Pancreas (tissue), 10 donors: ENCODE measurements around the gene VIPAS39. TPM values are rescaled to one million over a fixed set of nuclear protein-coding genes. Genes with fewer than 3 reads are reported as not detected.

Experiments used
- ATAC-seq, 4 donors: fragments of 200-7000 bp; cut with Tn5 transposase; one replicate each; pipeline versions ENCODE4 v1.8.0 to v1.9.1; 2020; ENCODE audit warnings: mild to moderate bottlenecking in 4 of 4, moderate library complexity in 4 of 4
- DNase-seq, 6 donors: peaks; one replicate each; pipeline ENCODE4 v3.0.0-alpha.2; 2020
- FAIRE-seq: peaks from 2 replicates; lab custom pipeline; 2012; peaks lifted over from hg19 to GRCh38; lab: Jason Lieb, UNC
- H3K27ac ChIP-seq, 4 donors: fragments of 200-600 bp; sonication (generic); 1 replicate in 3 of 4; 2 replicates in 1 of 4; pipeline versions ENCODE4 v1.5.0 to v1.8.0; 2020
- H3K27me3 ChIP-seq, 4 donors: fragments of 200-600 bp; one replicate each; pipeline ENCODE4 v1.8.0; 2021
- H3K36me3 ChIP-seq, 3 donors: fragments of 200-600 bp; sonication (generic) in 1 of 3; one replicate each; pipeline versions ENCODE4 v1.5.0 to v1.8.0; 2020 to 2021
- H3K4me1 ChIP-seq, 3 donors: fragments of 200-600 bp; one replicate each; pipeline ENCODE4 v1.8.0; 2021
- H3K4me3 ChIP-seq, 4 donors: fragments of 200-600 bp; sonication (generic) in 2 of 4; one replicate each; pipeline versions ENCODE4 v1.5.0 to v1.8.0; 2020 to 2021
- H3K9me3 ChIP-seq, 4 donors: fragments of 200-600 bp; one replicate each; pipeline ENCODE4 v1.8.0; 2021
- CTCF ChIP-seq, 4 donors: fragments of 200-600 bp; sonication (generic) in 3 of 4; IDR thresholded peaks; one replicate each; pipeline versions ENCODE4 v1.5.0 to v1.8.0; 2021; ENCODE audit warnings: antibody characterized with exemption in 4 of 4
- WGBS, 2 donors: extraction: QIAGEN DNeasy Blood & Tissue Kit; methylation state at CpG; one replicate each; pipeline ENCODE4 v1.1.7; 2013; 5-methylcytosine and 5-hydroxymethylcytosine counted together
- intact Hi-C, 3 donors: fragments of 100-400 bp; cut with DNase I; formaldehyde crosslinking; loops; one replicate each; pipeline versions ENCODE4 v1.11.1 to v1.14.2; 2022
- polyA plus RNA-seq, 2 donors: library from polyadenylated mRNA; stranded (reverse); fragments of 200-250 nt; gene quantifications; one replicate each; pipeline ENCODE4 v1.2.3, GENCODE V29; 2013
- total RNA-seq, 6 donors: library from RNA; stranded (reverse); fragmentation: NEBNext Ultra II Directional in 4 of 6; extraction: Animal tissue kit (Norgen Biotek cat#: 25700) in 4 of 6; gene quantifications; one replicate each; pipeline versions ENCODE4 v1.2.1 to v1.2.4, GENCODE V29; 2021 to 2023
- donor health status: healthy with polysubstance abuse.
- donor health status: DM: no; HTN: no; CAD: no; lungs with moderate emphysema.
- donor health status: DM: no; HTN: no; CAD: no.
- donor health status: control.
- donor health status: control.
- donor health status: Bipolar disorder and iron deficiency.
- donor health status: DM: yes; HTN: yes; CAD: no.
- donor health status: DM: no; HTN: no; CAD: no.
- donor health status: DM: no; HTN: no; CAD: no.
- donor health status: DM: yes; HTN: yes; CAD: no.

VIPAS39 gene
- total RNA-seq (10 to 100 TPM in 1 of 6 donors, 1 to 10 TPM in 5; 6.1 to 12.5 (median 7.7) TPM), polyA plus RNA-seq (1 to 10 TPM; 6.5 to 8.3 TPM)

GRCh38 chr14:77457522-77458248 is at the start of gene VIPAS39, which contains the start of gene AHSA1:
Gene VIPAS39 (minus strand): TSS chr14:77457601. CDS start chr14:77454102, 3,499 bp downstream.
Gene AHSA1 (plus strand): TSS chr14:77458093. CDS start chr14:77458190, 97 bp downstream.
- TF ChIP-seq CTCF (IDR thresholded peaks at IDR 0.05), result no peak
- Histone ChIP-seq H3K36me3 (peaks cover 0 to 18% (median 18%) of the 10 kb centered on the region in 3 donors), H3K4me1 (peaks cover 0 to 17% (median 6%) of the 10 kb centered on the region in 3 donors), H3K9me3 (no peaks in the 10 kb centered on the region), H3K4me3 (peak within 1 kb of the TSS; percentile 55 to 99 (median 84)), H3K27ac (peak within 1 kb of the TSS; percentile 75 to 100 (median 88)), H3K27me3 (no peaks in the 10 kb centered on the region)
- intact Hi-C loops, result no loop called here
- peak; percentile 94 to 98 (median 96) for ATAC-seq
- peak; percentile 90 for FAIRE-seq
- DNase-seq, result peak; percentile 86 to 98 (median 94)
- WGBS, 2 donors, result 0% methylated on average over 50 of the region's 50 CpGs

- no peaks in the 10 kb centered on the region for H3K36me3 ChIP-seq
Observed at GRCh38 chr14:77505031-77505430, 47.6 kb upstream of the VIPAS39 start.

GRCh38 chr14:77503138-77503537 is 45.7 kb upstream of the VIPAS39 start:
- WGBS, 2 donors, result 94 to 96% methylated on average over 5 of the region's 5 CpGs
- Histone ChIP-seq H3K4me3 (no peak overlapping the region), H3K4me1 (no peaks in the 10 kb centered on the region), H3K36me3 (no peaks in the 10 kb centered on the region), H3K27me3 (no peaks in the 10 kb centered on the region), H3K27ac (no peak overlapping the region), H3K9me3 (no peaks in the 10 kb centered on the region)
- FAIRE-seq (no peak), ATAC-seq (no peak), DNase-seq (no peak)
- intact Hi-C loops, result no loop called here
- TF ChIP-seq CTCF (IDR thresholded peaks at IDR 0.05), result no peak

More at GRCh38 chr14:77505031-77505430, 47.6 kb upstream of the VIPAS39 start:
- no peak for FAIRE-seq
- 71 to 73% methylated on average over 4 of the region's 4 CpGs for WGBS, 2 donors
- no peak overlapping the region for H3K27ac ChIP-seq
- no peak for DNase-seq
- no peak for ATAC-seq
- no peaks in the 10 kb centered on the region for H3K9me3 ChIP-seq
- no peak for TF ChIP-seq CTCF (IDR thresholded peaks at IDR 0.05)
- no peaks in the 10 kb centered on the region for H3K27me3 ChIP-seq
- no peak overlapping the region for H3K4me3 ChIP-seq
- intact Hi-C loops, result no loop called here
- H3K4me1 ChIP-seq, result no peaks in the 10 kb centered on the region

GRCh38 chr14:77502109-77502782 is 44.8 kb upstream of the VIPAS39 start:
- no peak for FAIRE-seq
- H3K27me3 ChIP-seq, result no peaks in the 10 kb centered on the region
- WGBS, 2 donors, result 73 to 78% methylated on average over 11 of the region's 11 CpGs
- H3K27ac ChIP-seq, result no peak overlapping the region
- H3K9me3 ChIP-seq, result no peaks in the 10 kb centered on the region
- intact Hi-C loops, result no loop called here
- no peak overlapping the region for H3K4me3 ChIP-seq
- H3K4me1 ChIP-seq, result no peaks in the 10 kb centered on the region
- ATAC-seq, result no peak
- TF ChIP-seq CTCF (IDR thresholded peaks at IDR 0.05), result no peak
- H3K36me3 ChIP-seq, result no peaks in the 10 kb centered on the region
- no peak for DNase-seq
